Measurements from ENCODE around the gene COL6A2.

Gene COL6A2

DNA sequence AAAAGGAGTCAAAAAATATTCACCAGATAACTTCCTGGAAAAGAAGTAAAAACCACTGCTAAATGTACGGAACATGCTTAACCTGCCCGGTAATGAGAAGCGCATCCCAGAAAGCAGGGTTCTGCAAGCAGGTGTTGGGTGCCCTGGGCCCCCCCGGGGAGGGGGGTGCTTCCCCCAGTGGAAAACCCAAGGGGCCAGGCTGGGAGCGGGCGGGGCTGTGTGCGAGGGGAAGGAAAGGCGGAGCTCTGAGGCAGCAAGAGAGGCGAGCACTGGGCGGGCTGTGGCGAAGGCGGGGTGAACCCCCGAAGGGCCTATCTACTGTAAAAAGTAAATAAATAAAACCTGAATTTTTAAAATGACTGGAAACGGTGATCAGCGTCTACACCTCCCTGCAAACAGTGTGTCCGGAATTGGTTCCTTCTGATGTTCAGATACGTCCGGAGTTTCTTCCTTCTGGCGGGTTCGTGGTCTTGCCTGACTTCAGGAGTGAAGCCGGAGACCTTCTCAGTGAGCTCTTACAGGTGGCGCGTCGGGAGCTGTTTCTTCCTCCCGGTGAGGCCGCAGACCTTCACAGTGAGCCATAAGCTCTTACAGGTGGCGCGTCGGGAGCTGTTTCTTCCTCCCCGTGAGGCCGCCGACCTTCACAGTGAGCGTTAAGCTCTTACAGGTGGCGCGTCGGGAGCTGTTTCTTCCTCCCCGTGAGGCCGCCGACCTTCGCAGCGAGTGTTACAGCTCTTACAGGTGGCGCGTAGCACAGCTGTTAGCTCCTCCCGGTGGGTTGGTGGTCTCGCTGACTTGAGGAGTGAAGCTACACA, 44.1 kb downstream of the COL6A2 start:
- DNase-seq (ENCODE audit: low read depth in 2 of 2), result no peak

DNA sequence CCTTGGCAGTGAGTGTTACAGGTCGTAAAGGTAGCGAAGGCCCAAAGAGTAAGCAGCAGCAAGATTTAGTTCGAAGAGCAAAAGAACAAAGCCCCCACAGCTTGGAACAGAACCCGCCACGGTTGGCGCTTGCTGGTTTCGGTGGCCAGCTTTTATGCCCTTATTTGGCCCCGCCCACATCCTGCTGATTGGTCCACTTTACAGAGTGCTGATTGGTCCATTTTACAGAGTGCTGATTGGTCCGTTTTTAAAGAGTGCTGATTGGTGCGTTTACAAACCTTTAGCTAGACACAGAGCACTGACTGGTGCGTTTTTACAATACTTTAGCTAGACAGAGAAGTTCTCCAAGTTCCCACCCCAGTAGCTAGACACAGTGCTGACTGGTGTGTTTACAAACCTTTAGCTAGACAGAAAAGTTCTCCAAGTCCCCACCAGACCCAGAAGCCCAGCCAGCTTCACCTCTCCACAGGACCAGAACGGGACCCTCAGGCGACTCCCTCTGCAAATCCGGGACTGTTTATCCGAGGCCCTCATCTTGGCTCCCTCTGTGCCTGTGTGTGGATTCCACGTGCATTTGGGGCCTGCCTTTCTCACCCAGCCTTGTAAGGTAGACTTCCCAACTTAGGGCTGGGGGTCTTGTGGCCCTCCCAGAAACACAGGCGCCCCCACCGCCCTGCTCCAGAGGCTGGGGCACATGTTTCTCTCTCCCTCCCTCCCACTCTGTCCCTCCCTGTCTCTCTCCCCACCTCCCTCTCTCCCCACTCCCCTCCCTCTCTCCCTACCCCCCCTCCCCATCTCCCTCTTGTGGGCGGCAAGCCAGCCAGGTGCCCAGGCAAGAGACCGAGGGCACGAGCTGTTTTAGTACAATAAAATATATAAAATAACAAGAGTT, 44.9 kb downstream of the COL6A2 start:
- no peak for DNase-seq (ENCODE audit: low read depth in 2 of 2)

DNA sequence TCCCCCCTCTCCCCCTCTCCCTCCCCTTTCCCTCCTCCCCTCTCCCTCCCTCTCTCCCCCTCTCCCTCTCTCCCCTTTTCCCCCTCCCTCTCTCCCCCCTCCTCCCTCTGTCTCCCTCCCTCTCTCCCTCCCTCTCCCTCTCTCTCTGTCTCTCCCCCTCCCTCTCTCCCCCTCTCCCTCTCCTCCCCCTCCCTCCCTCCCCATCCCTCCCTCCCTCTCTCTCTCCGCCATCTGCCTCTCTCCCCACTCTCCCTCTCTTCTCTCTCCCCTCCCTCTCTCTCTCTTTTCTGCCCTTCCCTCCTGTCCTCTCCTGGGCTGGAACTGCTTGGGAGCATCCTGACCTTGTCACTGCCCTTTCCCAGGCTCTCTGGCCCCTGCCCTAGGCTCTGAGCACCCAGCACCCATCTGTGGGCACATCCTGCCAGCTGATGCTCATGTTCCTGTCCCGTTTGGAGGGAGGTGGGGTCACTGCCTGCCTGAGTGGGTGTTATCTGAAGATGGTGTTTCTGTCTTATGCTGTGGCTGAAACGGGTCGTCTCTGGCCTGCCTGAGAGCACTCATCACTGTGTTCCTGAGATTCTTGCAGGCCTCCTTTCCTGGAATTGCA, 46.7 kb downstream of the COL6A2 start:
- DNase-seq (ENCODE audit: low read depth in 2 of 2), result no peak

DNA sequence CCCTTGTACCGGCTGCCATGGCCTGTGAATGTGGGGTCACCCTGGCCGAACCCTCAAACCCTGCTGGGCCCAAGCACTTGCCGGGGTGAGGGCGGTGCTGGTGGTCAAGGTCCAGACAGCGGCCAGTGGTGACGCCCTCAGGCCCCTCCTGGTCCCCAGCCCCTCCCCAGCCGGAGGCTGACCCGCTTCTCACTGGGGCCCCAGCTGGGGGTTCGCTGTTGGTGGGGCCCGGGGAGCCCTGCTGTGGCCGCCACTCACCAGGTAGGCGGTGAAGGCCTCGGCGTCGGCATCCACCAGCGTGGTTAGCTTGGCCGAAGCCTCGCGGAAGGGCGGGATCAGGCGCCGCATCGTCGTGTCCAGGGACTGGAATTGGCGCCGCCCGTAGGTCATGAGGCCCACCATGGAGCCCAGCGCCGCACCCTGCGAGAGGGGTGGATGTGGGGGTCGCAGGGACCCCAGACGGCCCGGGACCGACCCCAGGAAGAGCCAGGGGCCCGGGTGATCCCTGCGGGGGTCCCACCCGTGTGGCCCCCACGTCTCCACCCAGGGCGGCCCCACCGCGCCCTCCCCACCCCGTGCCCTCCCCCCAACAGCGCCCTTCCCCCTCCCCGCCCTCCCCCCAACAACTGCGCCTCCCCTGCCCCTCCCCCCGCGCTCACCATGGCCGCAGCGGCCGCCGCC, 47.4 kb downstream of the COL6A2 start:
- DNase-seq (ENCODE audit: low read depth in 2 of 2), result no peak

DNA sequence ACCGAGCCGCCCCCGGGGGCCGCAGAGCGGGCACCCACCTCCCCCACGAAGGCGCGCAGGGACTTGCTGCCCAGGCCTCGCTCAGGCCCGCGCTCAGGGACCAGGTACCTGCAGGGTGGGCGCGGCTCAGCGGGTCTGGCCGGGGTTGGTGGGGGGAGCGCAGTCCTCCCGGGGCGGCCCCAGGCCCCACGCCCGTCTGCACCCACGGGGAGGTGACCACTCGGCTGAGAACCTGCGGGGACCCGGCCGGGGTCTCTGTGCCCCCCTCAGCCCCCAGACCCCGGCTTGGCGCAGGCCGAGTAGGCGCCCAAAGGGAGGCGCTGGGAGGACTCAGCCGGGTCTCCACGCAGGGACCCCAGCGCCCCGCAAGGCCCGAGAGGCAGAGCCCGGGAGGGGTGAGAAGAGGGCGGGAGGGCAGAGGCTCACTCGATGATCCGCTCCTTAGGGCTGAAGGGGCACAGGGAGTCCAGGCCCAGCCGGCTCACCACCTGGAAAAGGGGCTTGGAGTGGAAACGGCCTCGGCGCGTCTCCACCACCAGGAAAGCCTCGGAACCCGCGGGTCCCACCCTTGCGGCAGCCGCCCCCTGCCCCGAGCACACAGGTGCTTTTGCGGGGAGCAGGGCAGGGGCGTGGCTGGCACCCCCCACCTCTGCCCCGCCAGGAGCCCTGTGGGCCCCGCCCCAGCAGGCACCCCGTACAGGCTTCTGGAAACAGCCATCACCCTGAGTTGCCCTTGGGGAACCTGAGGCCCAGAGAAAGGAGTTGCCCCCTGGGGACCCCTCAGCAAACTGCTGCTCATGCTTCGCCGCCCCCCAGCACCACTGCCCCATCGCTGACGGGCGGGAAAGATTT, 48.2 kb downstream of the COL6A2 start:
- no peak for DNase-seq (ENCODE audit: low read depth in 2 of 2)

DNA sequence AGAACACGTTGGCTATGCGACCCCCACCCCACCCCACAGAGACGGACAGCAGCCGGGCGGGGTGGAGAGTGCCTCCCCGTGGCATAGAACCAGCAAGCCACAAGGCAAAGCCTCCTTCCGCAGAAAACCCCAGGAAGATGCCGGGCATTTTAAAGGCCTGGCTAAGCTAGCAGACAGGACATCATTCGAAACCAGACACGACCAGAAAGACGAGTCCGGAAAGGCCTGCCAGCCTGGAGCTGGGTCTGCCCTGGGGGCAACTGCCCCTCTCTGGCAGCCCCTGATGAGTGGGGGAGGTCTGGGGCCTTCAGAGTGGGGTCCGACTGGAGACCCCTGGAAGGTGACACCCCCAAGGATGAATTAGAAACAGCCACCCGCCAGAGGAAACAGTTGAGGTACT, 48.9 kb downstream of the COL6A2 start:
- no peak for DNase-seq (ENCODE audit: low read depth in 2 of 2)

DNA sequence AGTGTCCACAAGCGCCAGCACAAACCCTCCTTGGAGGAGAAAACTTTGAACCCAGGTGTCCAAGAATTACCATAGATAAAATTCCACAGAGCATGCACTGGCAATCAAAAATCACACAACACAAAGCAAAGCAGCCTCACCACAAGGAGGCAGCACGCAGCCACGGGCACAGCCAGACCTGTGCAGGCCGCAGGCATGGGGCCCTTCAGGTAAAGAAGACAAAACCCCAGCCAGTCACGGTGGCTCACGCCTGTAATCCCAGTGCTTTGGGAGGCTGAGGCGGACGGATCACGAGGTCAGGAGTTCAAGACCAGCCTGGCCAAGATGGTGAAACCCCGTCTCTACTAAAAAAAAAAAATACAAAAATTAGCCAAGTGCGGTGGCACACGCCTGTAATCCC, 49.5 kb downstream of the COL6A2 start:
- peak; percentile 3 to 37 for DNase-seq (ENCODE audit: low read depth in 2 of 2)

DNA sequence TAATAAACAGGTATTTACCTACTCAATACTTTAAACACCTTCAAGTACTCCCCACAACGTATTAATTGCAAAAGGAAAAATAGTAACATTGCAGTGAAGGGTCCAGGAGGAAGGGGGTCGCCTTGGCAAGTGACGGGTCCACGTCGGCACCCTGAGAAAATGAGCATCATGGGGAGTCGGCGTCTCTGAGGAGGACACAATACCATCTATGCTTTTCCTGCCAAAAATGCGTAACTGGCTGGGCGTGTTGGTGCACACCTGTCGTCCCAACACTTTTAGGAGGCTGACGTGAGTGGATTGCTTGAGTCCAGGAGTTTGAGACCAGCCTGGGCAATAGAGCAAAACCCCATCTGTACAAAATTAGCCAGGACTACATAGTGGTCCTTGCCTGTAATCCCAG, 50.2 kb downstream of the COL6A2 start:
- no peak for DNase-seq (ENCODE audit: low read depth in 2 of 2)

DNA sequence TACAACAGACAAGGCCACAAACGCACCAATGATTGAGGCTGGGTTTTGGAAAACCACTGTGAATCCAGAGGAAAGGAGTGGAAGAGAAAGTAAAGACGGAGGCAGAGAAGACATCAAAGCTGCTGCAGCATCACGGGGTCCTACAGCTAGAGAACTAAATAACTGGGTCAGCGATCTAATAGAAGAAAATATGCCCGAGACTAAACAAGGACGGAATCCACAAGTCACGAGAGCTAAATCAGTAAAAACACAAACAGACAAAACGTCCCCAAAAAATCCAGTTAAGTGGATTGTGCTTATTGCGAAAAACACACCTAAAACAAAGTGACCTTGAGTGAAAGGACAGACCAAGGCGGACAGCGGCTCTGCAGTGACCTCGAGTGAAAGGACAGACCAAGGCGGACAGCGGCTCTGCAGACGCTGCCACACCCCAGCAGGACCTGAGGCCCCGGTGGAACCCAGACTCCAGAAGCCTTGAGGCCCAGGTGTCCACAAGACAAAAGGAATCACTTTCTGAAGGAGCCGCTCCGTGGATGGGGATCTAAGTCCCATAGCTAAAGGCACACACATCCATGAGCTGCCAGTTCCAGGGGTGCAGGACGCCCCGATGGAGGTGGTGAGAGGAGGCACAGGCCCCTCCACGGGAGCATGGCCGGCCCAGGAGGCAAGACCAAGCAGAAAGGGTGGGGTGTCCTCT, 51.4 kb downstream of the COL6A2 start:
- DNase-seq (ENCODE audit: low read depth in 2 of 2), result no peak

DNA sequence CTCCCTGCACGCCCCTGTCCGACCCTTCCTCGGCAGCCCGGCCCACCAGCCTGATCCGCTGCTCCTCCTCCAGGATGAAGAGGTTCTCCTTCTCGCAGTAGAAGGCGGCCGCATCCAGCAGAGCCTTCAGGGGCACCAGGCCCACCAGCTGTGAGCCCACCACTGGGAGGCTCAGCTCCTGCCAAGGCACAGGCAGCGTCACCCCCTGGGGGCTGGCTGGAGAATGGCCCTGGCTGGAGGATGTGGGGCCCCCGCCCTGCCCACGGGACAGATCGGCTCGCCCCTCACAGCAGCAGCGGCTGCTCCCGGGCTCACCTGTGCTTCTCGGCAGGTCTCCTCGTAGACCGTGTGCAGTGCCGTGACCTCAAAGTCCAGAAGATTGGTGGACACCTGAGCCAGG, 52.2 kb downstream of the COL6A2 start:
- no peak for DNase-seq (ENCODE audit: low read depth in 2 of 2)

DNA sequence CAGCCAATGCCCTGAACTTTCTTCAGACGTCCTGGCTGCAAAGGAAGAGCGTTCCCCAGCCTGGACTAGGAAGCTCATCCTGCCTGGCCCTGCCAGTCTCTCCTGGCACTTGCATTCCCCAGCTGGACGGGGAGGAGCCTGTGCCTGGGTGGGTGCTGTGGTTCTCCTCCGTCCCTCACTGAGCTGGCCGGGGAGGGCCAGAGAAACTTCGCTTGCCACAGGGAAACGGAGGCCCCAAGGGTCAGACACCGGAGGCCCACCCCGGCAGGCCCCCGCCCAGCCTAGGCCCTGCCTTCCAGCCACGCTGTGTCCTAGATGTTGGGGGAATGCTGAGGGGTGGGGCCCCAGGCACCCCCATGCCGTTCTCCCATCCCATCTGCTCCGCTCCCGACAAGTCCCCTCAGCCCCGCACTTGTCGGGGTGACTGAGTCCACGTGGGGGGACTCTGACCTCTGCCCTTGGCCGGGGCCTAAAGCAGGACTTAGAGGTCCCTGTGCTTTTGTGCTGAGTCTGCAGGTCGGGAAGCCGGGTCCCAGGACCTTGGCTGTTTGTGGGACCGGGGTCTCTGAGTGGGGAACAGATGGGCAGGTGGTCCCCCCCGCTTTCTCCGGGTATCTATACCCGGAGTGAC, 52.7 kb downstream of the COL6A2 start:
- DNase-seq (ENCODE audit: low read depth in 2 of 2), result no peak

DNA sequence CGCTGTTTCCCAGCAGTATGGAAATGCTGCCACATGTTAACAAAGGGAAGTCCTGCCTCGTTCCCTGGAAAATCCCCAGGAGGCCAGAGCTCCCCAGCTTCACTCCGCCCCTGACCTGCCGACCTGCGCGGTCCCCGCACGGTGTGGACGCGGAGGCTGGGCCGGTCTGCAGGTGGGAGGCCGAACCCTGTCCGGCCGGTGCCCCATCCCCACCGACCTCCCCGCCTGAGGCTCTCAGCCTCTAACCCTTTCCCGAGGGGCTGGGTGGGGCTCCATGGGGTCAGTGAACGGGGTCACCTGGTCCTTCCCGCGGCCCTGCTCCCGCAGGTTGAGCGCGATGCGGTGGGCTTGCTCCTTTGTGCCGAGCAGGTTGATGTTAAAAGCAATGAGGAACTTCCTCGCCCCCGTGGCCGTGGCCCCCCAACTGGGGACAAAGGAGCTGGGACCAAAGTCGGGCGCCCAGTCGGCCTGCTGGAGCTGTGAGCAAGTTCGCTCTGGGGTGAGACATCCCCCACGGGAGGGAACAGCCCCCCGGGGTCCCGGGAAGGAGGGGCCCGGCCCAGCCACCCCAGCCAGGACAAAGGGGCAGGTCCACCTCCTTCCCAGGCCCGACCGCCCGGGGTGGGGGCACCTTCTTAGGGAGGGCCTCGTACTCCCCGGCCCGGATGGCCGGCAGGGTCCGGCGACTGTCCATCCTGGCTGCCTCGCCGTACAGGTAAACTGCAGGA, 53.5 kb downstream of the COL6A2 start:
- no peak for DNase-seq (ENCODE audit: low read depth in 2 of 2)

DNA sequence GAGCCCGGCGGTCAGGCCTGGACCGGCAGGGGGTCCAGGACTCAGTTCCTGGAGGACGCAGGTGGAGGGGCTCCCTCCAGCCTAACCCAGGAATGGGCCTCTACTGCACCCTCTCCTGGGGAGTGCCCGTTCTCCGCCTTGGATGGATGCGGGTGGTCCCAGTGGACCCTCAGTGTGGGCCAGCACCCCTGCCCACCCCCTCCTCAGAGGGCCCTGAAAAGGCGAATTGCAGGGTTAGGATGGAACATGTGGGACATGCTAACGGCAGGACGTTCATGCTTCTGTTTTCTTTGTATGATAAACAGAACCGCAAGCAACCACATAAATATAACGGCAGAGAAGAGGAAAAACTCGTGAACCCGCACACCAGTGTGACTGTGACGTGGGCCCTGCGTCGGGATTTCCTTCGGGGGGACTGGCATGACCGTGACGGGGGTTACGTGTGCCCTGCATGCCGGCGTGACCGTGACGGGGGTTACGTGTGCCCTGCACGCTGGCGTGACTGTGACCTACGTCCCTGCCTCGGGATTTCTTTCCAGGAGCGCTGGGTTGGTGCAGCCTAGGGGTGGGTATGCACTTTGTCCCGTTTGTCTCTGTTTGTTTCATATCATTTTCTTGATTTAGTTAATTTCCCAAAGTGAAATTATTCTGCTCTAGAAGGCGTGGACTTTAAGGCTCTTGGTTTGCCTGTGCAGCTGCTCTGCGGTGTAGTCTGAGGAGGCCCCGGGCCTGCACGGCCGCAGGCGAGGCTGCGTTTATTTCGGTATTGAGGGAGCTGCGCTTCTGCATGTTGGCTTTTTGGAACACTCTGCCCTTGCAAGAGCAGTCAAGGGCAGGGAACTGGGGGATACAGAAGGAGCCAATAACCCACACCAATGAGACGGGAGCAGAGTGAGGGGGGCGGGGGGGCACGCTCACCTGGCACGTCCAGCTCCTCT, 54.3 kb downstream of the COL6A2 start:
- DNase-seq (ENCODE audit: low read depth in 2 of 2), result no peak

DNA sequence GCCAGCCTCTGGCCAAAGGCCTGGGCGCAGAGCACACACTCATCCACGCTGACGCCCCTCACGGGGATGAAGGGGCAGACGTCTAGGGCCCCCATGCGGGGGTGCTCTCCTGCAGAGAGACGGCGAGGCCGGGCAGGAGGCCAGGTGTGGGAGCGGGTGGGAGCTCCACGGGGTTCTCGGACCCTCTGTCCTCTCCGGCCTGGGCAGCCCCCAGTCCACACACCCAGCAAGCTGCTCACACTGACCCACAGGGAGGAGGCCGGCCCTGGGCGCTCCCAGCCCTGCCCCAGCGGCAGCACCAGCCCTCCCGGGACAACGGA, 55.0 kb downstream of the COL6A2 start:
- no peak for DNase-seq (ENCODE audit: low read depth in 2 of 2)

DNA sequence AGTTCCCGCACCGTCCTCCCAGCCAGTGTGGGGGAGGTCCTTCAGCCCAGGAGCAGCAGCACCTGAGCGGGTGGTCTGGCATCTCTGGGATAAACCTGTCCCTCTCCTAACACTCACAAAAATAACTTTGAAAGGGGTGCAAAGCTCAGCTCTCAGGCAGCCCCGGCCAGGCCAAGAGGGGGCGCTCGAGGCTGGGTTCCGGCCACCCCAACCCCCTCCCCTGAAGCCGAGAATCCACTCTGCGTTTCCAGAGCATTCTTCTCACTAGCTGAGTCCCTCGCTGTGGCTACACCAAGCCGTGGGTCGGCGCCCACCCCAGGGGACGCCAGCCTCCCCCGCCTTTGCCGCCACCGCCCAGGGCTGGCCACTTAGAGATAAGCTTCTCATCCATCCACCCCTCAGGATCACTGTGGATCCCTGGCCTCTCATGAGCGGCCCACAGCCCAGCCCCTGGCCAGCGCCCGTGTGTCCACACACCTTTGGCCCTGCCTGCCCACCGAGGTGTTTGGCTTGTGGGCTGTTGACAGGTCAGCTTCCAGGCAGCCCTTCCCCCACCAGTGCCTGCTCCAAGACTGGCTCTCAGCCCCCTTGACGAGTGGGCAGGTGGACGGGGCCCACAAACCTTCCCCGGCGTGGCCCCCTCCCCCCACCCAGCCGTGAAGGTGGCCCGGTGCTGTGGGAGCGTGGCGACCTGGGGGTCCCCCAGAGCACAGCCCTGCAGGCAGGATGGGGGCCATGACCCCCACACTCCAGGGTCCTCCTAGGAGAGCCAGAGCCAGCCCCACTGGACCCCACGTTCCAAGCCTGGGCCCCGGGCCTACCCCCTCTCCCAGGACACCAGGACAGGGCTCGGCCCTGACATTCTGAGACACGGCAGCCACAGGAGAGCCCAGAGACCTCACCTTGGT, 55.6 kb downstream of the COL6A2 start:
- DNase-seq (ENCODE audit: low read depth in 2 of 2), result peak in 1 of 2 donors; percentile 51

DNA sequence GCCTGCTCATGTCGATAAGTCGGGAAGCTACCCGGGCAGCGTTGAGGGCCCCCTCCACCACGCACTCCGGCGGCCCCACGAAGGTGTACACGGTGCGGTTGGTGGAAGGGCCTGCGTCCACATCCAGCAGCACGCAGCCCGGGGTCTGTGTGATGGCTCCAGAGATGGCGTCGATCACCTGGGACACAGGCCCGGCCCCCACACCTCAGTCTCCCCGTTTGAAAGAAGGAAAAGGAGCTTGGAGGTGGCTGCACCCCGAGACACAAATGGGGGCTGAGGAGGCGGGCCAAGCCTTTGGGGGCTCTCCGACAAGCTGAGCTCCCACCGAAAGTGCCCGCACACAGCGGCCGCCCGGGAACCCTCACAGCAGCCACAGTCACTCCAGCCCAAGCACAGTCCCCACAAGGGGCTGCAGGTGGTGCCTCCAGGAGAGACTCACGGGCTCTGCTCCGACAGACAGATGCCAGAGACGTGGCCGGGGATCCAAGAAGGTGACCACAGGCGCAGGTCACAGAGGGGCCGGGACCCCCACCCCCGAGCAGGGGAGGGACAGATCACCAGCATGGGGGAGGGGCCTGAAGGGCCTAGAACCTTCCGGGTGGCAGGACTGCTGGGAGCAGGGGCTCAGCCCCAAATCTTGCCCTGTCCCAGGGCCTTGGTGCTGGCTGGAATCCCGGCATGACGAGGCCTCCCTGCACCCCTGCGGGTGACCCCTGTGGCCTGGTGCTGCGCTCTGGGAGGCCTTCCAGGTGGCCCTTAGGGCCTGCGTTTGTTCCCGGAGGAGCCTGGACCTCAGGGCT, 56.4 kb downstream of the COL6A2 start:
- DNase-seq (ENCODE audit: low read depth in 2 of 2), result no peak

Data from activated CD4-positive, alpha-beta T cell treated with anti-CD3 and anti-CD28 coated beads for 24 hours (primary cell).